ENCODE measurements around the gene BTNL9.

Gene BTNL9

GRCh38 chr5:181107699-181108098 lies 67.6 kb downstream of the BTNL9 start:
- TF ChIP-seq, protein P1, sequence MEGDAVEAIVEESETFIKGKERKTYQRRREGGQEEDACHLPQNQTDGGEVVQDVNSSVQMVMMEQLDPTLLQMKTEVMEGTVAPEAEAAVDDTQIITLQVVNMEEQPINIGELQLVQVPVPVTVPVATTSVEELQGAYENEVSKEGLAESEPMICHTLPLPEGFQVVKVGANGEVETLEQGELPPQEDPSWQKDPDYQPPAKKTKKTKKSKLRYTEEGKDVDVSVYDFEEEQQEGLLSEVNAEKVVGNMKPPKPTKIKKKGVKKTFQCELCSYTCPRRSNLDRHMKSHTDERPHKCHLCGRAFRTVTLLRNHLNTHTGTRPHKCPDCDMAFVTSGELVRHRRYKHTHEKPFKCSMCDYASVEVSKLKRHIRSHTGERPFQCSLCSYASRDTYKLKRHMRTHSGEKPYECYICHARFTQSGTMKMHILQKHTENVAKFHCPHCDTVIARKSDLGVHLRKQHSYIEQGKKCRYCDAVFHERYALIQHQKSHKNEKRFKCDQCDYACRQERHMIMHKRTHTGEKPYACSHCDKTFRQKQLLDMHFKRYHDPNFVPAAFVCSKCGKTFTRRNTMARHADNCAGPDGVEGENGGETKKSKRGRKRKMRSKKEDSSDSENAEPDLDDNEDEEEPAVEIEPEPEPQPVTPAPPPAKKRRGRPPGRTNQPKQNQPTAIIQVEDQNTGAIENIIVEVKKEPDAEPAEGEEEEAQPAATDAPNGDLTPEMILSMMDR (IDR thresholded peaks at IDR 0.05; ENCODE audit: borderline replicate concordance, insufficient read depth, low read depth, low read length): no peak
- no peak overlapping the region for H3K4me3 ChIP-seq (ENCODE audit: low read depth, low read length)

- no peak overlapping the region for H3K4me3 ChIP-seq (ENCODE audit: low read depth, low read length)
- TF ChIP-seq, protein P1 (IDR thresholded peaks at IDR 0.05; ENCODE audit: borderline replicate concordance, insufficient read depth, low read depth, low read length): no peak
These were observed 68.6 kb downstream of the BTNL9 start for GRCh38 chr5:181108578-181109165.

DNA sequence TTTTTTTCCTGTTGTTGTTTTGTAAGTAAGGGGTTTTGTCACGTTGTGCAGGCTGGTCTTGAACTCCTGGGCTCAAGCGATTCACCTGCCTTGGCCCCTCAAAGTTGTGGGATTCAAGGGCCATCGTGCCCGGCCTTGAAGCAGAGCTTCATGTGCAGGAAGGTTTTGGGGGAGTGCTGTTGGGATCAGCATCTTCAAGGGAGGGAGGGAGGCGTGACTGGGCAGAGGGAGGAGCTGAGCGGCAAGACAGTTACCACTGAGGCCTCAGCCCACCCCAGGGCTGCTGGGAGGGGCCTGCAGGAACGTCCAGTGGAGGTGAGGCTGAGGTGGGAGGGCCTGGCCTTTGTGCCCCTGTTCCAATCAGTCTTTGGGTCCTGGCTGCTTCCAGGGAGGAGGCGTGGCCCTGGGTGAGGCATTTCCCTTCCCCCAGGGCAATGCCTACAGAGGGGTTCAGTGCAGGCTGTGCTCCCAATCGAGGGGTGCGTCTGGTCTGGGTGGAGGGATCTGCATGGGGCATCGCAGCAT lies 69.5 kb downstream of the BTNL9 start:
- H3K4me3 ChIP-seq (ENCODE audit: low read depth, low read length): no peak overlapping the region
- TF ChIP-seq, protein P1 (IDR thresholded peaks at IDR 0.05; ENCODE audit: borderline replicate concordance, insufficient read depth, low read depth, low read length): no peak

DNA sequence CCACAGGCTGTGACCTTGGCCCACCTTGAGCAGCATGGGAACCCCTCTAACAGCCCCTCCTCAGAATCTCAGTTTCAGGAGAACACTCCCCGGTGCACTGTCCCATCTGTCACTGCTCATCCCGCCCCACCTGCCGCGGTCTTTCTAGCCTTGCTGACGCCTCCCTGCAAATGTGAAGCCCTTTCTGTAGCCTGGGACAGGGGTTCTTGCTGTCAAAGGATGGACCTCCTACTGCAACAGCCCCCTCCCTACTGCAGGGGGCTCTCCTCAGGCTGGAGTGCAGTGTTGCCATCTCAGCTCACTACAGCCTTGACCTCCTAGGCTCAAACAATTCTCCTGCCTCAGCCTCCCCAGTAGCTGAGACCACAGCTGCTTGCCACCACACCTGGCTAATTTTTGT lies 70.9 kb downstream of the BTNL9 start:
- no peak overlapping the region for H3K4me3 ChIP-seq (ENCODE audit: low read depth, low read length)
- TF ChIP-seq, protein P1 (IDR thresholded peaks at IDR 0.05; ENCODE audit: borderline replicate concordance, insufficient read depth, low read depth, low read length): no peak

All from GM12875 (cell line).